ENCODE data around the gene INS. TPM values are rescaled to one million over a fixed set of nuclear protein-coding genes. Genes with fewer than 3 reads are reported as not detected.
"Not testable (repeated sequence)": the region's sequence is repeated elsewhere in the genome, so short reads cannot be mapped to it uniquely, and the experiment has no call there.

Gene INS
- total RNA-seq, 1 experiment from 2014 or later, result not detected

DNA sequence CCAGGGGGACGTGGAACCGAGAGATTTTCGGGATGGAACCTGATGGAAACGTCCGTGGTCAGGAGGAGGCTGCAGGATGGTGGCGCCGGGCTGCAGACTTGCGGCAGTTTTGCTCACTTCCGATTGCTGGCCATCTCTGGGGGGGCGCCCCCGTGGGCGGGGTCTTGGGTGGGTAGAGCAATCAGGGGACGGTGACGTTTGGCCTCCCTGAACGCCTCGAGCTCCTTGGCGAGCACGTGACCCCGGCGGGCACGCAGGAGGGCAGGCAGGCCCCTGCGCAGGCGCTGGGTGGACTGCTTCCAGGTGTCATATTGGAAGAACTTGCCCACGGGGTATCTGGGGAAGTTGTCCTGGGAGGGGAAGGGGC is 28.2 kb downstream of the INS start:
- no peak for DNase-seq (ENCODE audit: low spot score)

DNA sequence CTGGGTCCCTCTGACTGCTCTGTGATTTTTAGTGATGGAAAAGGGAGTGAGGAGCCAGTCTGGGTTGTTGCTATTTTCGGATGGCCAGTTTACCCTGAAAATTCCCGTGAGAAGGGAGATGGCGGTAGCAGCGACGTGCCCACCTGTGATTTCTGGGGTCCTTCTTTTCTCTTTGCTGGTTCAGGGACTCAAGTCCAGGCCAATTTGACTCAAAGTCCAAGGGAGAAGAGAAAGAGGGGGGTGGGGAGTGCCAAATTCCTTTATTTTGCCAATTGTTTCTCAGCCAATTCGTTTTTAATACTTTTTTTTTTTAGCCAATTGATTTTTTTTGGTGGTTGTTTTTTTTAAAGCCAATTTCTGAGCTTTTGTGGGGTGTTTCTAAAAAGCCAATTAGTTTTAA is 28.8 kb downstream of the INS start:
- no peak for DNase-seq (ENCODE audit: low spot score)

- DNase-seq (ENCODE audit: low spot score), result no peak
Observed at GRCh38 chr11:2131371-2132236, 29.4 kb downstream of the INS start.

- no peak for DNase-seq (ENCODE audit: low spot score)
Observed at GRCh38 chr11:2130881-2131352, 30.1 kb downstream of the INS start.

- no peak for DNase-seq (ENCODE audit: low spot score)
Observed at GRCh38 chr11:2129699-2130366, 31.2 kb downstream of the INS start.

- DNase-seq (ENCODE audit: low spot score), result no peak
Observed at GRCh38 chr11:2129308-2129698, 31.7 kb downstream of the INS start.

GRCh38 chr11:2128511-2129307 is 32.3 kb downstream of the INS start:
- DNase-seq (ENCODE audit: low spot score), result no peak

GRCh38 chr11:2128130-2128510 is 32.9 kb downstream of the INS start:
- DNase-seq (ENCODE audit: low spot score), result no peak

- no peak for DNase-seq (ENCODE audit: low spot score)
Observed at GRCh38 chr11:2127482-2128129, 33.4 kb downstream of the INS start.

GRCh38 chr11:2126520-2127085 is 34.4 kb downstream of the INS start:
- DNase-seq (ENCODE audit: low spot score), result no peak

- DNase-seq (ENCODE audit: low spot score), result not testable (repeated sequence)
Observed at GRCh38 chr11:2124736-2125484, 36.1 kb downstream of the INS start.

GRCh38 chr11:2123628-2123960 is 37.4 kb downstream of the INS start:
- DNase-seq (ENCODE audit: low spot score), result no peak

DNA sequence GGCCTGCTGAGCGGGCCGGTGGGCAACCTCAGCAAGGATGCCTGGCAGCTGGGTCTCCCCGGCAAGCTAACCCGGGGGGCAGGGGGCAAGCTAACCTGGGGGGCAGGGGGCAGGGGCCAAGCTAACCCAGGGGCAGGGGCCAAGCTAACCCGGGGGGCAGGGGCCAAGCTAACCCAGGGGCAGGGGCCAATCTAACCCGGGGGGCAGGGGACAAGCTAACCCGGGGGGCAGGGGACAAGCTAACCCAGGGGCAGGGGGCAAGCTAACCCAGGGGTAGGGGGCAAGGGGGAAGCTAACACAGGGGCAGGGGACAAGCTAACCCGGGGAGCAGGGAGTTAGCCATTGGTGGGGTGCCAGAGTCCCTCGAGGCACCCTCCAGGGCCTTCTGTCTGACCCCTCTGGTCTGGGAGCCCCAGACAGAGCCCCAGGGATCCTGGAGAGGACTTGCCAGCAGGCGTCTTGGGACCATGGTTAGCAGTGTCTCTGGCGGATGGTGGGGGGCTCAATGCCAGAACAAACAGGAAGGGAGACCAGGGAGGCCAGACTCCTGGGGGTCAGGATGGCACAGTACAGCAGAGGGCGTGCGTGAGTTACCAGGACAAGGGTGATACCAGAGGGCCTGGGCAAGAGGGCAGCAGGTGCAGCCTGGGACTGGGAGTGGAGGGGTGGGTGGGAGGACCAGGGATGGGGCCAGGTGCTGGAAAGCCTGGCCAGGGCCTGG is 37.9 kb downstream of the INS start:
- DNase-seq (ENCODE audit: low spot score), result no peak

- no peak for DNase-seq (ENCODE audit: low spot score)
Observed at GRCh38 chr11:2122222-2122906, 38.6 kb downstream of the INS start.

DNA sequence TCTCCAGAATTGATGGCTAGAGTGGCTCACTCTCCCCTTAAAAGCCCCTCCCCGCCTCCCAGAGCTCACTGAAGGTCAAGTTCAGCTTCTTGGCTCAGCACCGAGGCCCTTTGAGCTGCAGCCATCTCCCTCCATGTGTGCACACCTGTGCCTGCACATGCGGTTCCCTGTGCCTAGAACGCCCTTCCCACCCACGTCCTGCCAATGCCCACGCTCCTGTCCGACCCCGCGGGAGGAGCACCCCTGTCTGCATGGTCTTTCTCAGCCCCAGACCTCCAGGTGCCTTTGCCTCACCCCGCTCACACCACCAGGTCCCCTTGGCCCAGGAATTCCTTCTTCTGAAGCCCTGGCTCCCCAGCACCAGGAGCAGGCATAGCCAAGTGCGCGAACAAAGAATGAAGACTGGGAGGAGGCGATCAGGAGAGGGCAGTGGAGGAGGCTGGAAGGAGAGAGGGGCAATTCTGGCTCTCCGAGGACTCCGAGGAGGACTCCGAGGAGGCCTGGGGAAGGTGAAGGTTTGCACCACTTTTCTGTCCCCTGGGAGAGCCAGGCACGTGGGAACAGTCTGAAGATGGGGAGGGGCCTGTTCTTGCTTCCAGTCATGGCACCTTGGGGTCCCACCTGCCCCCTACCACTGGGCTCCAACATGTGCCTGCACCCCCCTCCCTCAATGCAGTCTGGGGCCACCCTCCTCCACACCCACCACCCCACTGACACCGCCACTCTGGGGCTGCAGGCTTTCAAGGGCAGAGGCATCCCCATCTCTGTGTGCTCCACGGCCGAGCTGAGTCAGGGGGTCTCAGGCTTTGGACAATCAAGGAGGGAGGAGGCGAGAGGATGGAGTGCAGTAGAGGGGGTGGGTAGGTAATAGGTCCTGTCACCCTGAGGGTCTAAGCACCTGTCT is 39.5 kb downstream of the INS start:
- DNase-seq (ENCODE audit: low spot score), result no peak

DNA sequence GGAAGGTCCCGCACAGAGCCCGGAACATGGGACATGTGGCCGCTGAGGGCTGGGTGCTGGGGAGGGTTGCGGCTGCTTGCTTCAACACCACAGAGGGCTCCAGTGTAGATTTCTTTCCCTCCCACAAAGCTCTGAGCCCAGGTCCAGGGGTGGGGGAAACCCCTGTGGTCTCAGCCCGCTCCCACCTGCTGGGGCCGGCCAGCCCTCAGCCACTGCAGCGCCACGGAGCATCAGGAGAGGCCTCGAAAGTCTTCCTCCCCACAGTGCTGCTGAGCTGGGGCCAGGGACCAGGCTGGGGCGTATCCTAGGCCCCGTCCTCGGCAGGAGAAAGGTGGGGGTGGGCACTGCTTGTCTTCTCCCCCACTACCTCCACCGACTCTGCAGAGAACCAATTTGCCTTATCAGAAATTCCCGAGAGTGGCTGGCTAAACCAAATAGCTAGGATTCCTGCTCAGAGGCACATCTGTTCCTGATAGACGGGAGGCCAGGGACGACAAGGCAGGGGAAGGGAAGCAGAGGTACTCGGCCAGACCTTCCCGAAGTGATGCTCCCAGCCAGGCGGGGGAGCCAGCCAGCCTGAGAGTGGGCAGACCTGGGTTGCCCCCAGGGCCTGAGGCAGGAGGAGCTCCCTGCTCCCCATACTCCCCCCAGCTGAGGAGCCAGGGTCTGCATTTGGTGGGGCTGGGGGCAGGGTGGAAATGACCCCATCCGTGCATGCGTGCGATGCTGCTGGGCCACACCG is 40.5 kb downstream of the INS start:
- no peak for DNase-seq (ENCODE audit: low spot score)

DNA sequence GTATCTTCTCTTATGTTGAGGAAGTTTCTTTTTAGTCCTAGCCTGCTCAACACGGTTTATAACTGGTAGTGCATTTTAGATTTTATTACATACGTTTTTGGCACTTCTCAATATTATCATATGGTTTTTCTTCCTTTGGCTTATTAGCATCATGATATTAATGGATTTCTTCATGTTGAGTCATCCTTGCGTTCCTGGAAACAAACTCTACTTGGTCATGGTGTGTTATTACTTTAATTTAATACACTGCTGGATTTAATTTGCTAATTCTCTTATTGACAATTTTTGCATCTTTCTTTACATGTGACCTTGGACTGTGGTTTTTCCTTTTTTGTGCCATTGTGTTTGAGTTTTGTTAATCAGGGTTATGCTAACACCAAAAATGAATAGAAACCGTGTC is 42.3 kb downstream of the INS start:
- no peak for DNase-seq (ENCODE audit: low spot score)

DNA sequence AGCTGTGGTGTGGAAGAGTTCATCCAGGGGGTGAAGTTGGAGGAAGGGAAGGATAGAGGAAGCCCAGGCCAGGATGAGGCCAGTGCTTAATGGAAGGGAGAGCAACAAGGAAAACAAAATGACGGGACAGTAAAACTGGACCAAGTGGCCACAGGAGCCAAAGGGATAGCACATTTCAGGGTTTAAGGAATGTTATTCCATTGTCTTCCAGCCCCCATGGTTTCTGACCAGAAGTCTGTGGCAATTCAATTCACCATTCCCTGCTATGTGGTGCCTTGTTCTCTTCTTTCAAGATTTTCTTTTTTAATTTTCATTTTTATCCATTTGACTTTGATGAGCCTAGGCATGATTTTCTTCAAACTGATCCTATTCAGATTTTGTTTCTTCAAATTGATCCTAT is 44.3 kb downstream of the INS start:
- no peak for DNase-seq (ENCODE audit: low spot score)

Measured in A172 (cell line).